GM12873 (cell line): Measurements from ENCODE around the gene NRAP.

Source experiments
- TF ChIP-seq, protein P1 (sequence below): IDR thresholded peaks from 2 replicates; pipeline ENCODE4 v1.5.1; 2012; ENCODE audit warnings: low read depth, mild to moderate bottlenecking, moderate library complexity, low read length, control low read depth; ENCODE audit not compliant: insufficient read depth; ENCODE audit errors: missing control alignments

The NRAP gene

GRCh38 chr10:113557903-113558321 lies 105.9 kb downstream of the NRAP start:
- TF ChIP-seq, protein P1, sequence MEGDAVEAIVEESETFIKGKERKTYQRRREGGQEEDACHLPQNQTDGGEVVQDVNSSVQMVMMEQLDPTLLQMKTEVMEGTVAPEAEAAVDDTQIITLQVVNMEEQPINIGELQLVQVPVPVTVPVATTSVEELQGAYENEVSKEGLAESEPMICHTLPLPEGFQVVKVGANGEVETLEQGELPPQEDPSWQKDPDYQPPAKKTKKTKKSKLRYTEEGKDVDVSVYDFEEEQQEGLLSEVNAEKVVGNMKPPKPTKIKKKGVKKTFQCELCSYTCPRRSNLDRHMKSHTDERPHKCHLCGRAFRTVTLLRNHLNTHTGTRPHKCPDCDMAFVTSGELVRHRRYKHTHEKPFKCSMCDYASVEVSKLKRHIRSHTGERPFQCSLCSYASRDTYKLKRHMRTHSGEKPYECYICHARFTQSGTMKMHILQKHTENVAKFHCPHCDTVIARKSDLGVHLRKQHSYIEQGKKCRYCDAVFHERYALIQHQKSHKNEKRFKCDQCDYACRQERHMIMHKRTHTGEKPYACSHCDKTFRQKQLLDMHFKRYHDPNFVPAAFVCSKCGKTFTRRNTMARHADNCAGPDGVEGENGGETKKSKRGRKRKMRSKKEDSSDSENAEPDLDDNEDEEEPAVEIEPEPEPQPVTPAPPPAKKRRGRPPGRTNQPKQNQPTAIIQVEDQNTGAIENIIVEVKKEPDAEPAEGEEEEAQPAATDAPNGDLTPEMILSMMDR: no peak

DNA sequence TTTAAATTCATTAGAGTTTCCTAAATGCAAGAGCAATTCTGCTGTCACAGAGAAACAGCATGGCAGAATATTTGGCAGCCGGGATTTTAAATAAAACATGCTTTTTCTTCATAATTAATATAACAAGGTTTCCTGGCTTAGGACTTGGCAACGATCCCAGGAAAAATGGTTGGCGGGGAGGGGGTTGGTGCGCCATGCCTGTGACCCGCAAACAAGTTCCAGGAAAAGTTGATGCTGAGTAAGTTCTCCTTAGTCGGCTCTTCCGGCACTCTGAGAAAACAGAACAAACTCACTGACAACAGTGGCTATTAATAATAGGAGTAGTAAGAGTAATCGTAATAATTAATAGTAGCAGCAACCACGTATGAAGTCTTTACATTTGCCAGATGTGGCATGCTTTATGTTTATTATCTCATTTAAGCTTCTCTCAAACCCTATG lies 106.4 kb downstream of the NRAP start:
- TF ChIP-seq, protein P1: no peak

DNA sequence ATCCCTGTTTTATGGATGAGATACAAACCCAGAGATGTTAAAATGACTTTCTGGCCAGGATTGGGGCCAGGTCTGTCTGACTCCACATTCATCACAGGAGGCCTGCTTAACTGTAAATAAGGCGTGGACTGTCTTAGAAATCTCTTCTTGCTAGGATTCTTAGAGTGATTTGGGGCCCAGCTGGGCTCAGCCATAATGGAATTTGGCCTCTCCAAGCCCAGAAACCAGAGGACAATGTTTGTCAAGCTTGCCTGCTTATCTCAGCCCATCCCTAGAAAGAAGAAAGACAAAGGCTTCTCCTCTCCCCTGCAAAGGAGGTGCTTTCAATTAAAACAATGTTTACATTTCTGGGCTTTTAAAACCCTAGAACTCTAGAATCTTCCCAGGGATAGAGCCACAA lies 108.1 kb downstream of the NRAP start:
- TF ChIP-seq, protein P1: no peak

DNA sequence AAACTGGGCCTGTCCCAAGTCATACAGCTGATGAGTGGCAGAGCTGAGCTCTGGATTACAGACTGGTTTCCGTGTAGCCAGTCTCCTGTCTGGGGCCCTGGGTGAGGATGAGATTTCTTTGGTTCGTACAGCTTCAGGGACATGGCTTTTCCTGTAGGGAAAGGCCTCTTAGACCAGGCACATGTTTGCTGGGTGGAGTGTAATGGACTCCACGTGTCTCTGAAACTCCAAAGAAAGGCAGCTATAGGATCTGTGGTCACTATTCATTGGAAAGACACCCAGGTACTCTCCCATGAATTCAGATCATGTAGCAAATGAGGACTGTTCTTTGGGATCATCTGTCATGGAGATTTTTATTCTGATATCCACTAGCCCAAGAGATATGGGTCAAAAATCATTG lies 108.6 kb downstream of the NRAP start:
- TF ChIP-seq, protein P1: no peak

- TF ChIP-seq, protein P1: no peak
These were observed 109.6 kb downstream of the NRAP start for GRCh38 chr10:113554214-113554613.

- TF ChIP-seq, protein P1: no peak
These were observed 110.7 kb downstream of the NRAP start for GRCh38 chr10:113553149-113553548.

DNA sequence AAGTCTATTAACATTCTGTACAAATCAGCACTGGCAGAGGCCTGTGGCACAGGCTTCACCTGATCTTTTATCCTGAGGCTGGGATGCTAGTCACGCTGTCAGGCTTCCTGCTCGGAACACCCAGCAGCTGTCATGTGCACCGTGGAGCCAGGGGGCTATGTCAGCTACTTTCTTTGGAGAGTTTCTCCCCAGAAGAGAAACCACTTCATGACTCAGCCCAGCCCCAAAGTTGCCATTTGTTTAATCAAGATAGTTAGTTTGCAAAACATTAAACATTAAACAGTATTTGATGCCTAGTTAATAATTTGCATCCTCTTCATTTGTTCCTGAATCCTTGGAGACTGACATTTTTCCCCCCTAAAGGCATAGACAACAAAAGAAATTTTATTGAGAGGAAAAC lies 111.1 kb downstream of the NRAP start, which contains the start of gene HABP2:
Gene HABP2 (plus strand): TSS at position 353 of the 400 bp plus-strand sequence. CDS start 69 bp downstream, outside the sequence.
- TF ChIP-seq, protein P1: no peak
